ENCODE measurements around the gene RPA1.
"Not testable (repeated sequence)": the region's sequence is repeated elsewhere in the genome, so short reads cannot be mapped to it uniquely, and the experiment has no call there.

RPA1 gene

DNA sequence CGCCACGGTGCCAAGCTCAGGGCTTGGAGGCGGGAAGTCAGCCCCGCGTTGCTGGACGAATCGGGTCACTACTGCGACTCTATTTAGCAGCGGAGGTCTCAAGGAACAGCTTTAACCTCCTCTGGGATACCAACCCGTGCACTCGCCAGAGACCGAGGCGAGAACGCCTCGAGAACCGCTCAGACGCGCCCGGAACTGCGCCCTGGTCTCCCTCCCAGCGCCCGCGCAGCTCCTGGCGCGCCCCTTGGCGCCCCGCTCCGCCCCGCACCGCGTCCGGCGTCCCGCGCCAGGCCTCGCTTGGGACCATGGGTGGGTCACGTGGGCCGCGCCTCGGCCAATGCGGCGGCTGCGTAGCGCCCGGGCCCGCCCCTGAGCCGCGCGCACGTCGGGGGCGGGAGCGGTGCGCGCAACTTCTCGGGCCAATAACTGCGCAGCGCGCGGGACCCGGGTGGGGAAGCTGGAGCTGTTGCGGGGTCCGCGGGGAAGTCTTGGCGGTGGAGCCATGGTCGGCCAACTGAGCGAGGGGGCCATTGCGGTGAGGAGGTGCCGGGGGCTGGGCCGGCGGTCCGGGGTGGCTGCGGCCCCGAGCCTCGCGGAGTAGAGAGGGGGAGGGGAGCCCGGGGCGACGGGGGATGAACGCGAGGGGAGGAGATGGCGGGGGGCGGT is at the start of gene RPA1, which contains the start of gene SMYD4:
TSS of gene RPA1 (plus strand) at position 414 of the 666 bp plus-strand sequence. CDS start at position 503, 89 bp downstream.
TSS of gene SMYD4 (minus strand) at position 311 of the 666 bp plus-strand sequence. CDS start 1,908 bp downstream, outside the sequence.
- peak; percentile 85 for DNase-seq

DNA sequence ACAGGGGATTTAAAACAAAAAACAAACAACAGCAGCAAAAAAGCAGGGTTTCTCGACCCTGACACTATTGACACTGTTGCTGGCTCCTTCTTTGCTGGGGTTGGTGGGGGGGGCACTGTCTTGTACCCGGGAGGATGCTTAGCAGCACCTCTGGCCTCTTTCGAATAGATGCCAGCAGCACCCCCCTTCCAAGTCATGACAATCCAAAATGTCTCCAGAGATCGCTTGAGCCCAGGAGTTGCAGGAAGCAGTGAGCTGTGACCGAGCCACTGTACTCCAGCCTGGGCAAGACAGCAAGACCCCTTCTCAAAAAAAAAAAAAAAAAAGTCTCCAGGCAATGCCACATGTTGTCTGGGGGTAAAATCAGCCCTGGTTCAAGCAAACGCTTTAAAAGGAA is 47.6 kb upstream of the RPA1 start:
- no peak for DNase-seq

DNA sequence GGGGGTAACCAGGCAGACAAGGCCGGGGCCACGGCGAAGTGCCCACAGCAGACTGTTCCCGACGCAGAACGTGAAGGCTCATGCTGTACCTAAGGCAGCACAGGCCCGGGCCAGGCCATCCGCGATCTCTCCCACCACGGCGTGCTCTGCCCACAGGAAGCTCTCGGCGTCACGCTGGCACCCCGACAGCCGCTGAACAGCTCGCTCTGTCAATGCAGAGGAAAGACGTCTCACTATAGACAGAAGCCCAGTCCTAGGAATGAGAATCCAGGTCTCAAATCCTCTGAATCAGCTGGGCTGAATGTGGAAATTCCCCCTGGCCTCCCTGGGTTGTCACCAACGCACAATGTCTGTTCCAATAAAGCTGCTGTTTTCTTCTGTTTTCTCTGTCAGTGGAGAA is 46.5 kb upstream of the RPA1 start:
- DNase-seq = no peak

DNA sequence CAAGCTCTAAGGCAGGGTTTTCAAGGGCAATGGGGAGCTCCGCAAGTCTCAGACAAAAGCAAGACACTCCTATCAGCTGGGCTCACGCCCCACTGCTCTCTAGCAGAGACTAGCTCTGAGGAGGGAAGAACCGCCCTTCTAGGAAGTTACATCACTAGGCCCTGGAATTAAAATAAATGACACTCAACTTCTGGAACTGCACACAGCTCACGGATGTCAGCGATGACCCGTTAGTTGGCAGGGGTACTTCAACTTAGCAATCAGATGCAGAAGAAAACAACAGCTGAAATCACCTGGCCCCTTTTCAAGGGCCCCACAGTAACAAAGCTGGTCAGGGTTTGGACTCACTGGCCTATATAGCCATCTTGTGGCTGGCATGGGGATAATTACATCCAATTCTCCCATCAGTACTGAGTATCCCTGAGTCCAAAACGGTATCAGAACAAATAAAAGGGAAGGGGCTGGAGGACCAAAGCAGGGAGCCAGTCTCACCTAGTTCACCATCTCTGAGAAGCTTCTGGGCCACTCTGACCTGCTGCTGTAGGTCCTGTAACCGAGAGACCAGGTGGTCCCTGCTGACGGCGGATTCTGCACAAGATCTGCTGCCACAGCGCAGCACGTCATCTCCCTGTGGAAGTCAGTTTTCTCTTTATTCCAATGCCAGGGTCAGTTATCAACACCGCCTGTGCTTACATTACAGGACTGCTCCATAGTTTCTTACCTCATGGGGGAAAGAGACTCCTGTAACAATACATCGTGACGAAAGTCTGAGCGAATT is 45.8 kb upstream of the RPA1 start:
- DNase-seq = no peak

DNA sequence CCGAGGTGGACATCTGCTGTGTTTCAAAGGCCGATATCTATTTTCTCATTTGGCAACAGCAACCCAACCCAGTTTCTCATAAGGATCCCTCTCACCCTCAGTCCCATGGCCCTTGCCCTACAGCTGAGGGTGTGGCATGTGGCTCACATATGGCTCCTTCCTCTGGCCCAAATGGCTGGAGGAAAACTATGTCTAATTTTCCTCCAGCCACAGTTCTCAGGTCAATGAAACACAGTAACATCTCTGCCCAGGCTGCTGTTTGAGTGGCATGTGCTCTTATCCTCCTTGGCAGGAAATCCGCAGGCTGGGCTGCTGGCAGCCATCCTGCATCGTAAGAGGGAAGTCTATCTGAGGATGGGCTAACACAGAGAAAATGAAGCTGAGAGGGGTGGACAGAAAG is 43.9 kb upstream of the RPA1 start:
- DNase-seq = no peak

DNA sequence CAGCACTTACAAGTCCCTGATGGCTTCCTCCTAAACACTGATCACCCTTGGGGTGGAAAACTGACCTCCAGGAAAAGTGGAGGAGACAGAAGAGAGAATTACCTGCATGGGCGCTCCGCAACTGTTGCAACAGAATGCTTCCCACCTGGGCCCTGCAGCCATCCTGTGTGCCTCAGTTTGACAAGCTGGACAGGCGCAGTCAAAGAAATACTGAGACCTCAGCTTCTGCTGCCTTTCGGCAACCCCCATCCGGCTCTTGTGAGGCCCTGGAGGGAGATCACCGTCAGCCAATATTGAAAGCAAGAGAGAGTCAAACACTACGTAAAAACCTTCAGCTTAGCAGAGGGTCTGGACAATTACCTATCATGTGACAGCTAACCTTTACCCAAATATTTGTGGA is 43.1 kb upstream of the RPA1 start:
- no peak for DNase-seq

DNA sequence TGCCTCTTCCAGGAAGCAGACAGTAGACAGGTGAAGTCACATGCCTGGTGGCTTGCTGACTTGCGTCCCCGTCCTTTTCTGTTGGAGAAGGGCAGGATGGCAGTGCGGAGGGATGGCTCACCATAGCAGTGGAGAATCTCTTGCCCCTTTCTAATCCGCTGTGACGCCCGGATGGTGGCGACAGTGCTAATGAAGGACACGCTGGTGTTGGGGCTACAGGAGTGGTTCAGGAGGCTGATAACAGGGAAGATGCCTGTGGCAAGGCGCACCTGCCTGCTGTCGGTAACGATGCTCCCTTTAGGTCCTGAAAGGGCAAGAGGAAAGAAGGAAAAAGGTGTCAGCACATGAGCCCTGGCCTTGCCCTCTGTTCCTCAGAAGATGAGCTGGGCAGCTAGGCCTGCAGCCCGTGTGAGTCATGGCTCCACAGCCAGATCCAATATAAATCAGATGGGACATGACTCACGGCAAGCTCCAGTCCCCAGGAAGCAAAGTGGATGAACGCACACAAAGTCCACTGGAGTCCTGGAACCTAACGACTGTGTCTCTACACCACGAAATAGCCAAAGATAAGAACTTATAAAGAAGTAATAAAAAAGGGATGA is 42.4 kb upstream of the RPA1 start:
- no peak for DNase-seq

DNA sequence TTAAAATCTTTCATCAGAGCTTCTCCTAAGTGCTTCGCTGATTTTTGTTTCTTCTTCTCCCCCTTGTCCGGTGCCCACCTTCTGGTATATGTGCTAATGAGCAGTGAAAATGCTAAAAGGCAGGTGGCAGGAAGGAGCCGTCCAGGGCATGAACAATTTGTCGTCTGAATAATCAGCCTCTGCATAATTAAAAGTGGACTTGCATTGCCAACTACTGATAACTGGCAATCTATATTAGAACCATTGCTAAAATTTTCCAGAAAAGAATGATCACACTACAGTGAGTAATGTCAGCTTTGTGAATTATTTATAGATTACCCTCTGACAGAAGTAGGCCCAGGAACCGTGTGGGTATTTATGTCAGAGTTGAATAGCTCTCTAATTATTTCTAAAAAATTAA is 39.9 kb upstream of the RPA1 start:
- no peak for DNase-seq

DNA sequence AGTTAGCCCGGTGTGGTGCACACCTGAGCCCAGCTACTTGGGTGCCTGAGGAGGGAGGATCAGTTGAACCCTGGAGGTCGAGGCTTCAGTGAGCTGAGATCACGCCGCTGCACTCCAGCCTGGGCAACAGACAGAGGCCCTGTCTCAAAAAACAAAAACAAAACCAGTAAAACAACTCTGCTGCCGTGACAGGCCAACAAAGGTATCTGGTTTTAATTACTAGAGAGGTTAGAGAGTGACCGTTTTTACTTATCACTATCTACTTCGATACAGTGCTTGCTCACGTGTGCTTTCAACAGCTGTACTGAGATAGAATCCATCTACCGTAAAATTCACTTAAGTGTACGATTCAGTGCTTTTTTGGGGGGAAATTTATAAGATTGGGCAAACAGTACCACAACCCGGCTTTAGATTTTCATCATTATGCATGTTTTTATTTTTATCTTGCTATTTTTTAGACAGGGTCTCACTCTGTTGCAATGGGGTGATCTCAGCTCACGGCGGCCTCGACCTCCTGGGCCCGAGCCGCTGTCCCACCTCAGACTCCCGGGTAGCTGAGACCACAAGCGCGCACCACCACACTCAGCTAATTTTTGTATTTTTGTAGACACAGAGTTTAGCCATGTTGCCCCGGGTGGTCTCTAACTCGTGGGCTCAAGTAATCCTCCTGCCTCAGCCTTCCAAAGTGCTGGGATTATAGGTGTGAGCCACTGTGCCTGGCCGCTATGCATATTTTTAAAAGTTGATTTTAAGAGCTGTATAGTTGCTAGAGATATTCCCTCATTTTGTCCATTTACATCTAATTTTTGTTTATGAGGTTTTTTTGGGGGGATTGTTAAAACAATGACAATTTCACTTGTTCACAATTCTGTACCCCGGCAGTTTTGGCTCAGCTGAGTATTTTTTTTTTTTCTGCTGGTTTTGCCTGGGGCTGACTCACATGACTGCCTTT is 37.0 kb upstream of the RPA1 start:
- no peak for DNase-seq

DNA sequence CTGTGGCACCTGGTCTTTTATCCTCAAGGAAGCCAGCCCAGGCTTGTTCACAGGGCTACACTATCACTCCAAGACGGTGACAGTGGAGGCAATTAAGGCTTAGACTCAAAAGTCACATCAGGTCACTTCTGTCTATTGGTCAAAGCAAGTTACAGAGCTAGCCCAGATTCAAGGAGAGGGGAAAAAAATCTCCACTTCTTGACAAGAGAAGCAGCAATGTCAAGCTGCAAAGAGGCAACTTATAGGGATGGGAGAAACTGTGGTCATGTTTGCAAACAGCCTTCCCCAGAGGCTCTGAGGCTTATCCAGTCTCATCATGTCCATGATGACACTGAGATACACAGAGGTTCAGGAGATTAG is 36.4 kb upstream of the RPA1 start:
- no peak for DNase-seq

DNA sequence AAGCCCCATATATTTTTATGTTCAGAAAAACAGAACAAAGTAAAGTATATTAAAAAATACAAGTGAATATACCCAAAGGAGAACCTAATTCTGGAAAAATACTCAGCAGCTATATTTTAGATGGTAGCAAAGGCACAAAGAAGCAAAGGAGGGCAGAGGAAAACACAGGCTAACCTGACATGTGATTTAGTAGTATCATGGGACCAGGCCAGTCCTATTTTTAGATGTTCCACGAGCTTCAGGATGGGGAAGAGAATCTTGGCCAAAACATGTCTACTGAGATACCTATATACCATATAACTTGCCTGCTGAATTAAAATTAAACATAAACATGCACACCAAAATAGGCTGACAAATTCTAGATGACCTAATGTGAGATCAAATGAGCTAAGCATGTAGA is 33.0 kb upstream of the RPA1 start:
- no peak for DNase-seq

DNA sequence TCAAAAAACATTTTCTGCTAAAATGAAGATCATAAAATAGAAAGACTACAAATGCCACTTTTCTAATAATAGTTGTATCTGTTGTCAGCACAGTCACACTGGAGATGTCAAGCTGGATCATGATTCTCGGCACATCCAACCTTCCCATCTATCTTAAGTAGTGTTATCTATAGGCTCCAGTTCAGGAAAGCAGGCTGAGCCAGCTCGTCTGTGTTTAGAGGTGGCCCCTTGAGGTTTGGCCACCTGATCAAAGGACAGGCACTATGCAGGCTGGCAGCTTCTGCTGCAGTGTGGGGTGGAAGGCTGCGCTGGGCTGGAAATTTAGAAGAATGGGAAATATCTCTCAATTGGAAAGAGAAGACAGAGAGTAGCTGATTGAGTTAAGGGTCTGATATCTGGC is 32.5 kb upstream of the RPA1 start:
- DNase-seq = no peak

DNA sequence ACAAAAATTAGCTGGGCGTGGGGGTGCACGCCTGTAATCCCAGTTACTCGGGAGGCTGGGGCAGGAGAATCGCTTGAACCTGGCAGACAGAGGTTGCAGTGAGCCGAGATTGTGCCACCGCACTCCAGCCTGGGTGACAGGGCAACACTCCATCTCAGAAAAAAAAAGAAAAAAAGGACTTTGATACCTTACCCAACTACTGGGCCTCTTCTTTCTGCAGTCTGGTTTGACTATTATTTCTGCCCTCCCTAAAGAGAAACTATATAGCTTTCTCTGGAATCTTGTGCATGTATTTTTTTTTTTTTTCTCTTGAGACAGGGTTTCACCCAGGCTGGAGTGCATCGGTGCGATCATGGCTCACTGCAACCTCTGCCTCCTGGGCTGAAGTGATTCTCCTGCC is 32.0 kb upstream of the RPA1 start:
- not testable (repeated sequence) for DNase-seq

DNA sequence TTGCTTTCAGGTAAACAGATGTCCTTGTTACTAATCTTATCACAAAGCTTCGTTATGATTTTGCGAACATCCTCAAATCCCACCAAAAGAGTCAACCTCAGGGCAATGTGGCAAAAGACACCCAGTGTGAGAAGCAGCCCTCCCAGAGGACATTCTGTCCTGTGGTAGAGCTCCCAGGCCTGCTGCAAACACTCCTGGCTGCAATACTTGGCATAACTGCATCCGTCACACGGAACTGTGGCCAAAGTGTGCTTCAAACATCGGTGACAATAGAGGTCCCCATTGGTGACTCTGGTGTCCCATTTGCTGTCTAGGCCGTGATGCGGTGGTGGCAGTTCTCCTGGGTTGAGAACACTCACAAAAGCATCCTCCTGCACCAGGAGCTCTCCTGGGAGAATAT is 29.6 kb upstream of the RPA1 start:
- no peak for DNase-seq

DNA sequence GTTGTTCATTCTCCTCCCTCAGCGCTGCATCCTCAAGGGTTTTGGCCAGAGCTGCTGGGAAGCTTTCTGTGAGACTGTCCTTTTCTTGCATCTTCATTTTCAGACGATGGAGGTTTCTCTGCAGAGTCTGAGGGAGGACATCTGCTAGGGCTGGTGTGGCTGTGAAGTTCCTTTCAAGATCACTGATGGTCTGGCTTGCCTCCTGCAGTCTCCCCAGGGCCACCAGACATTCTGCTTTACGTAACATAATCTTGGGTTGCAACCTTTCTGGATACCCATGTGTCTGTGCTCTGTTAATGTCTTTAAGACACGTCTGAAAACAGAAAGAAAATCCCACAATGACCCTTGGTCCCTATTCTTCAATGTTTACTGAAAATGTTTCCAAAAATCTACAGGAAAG is 29.1 kb upstream of the RPA1 start:
- DNase-seq = no peak

DNA sequence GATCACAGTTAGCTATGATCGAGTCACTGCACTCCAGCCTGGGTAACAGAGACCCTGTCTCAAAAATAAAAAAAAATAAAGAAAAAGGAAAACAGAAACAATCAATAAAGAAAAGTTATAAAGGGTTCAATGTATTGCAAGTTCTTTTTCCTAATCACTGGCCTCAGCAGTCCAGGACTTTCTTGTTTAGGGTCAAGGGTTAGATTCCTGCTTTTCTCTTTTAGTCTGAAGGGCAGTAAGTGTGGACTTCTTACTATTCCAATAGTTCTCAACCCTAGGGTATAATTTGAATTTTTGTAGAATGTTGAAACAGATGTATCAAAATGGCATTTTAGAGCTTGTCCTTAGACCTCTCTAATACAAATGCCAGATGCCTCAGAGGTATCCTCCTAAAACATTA is 27.4 kb upstream of the RPA1 start:
- DNase-seq = no peak

DNA sequence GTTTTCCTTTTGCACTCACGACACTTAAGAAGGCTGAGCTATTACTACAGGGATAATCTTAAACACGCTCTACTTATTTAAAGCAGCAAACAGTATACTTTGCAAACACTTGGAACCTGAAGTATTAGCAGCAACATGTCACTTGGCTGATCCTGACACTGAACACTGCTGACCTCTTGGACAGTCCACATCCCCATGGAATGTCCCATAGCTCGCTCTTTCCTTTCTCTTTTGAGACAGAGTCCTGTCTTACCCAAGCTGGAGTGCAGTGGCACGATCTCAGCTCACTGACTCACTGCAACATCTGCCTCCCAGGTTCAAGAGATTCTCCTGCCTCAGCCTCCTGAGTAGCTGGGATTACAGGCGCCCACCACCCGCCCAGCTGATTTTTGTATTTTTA is 26.5 kb upstream of the RPA1 start:
- DNase-seq = no peak

DNA sequence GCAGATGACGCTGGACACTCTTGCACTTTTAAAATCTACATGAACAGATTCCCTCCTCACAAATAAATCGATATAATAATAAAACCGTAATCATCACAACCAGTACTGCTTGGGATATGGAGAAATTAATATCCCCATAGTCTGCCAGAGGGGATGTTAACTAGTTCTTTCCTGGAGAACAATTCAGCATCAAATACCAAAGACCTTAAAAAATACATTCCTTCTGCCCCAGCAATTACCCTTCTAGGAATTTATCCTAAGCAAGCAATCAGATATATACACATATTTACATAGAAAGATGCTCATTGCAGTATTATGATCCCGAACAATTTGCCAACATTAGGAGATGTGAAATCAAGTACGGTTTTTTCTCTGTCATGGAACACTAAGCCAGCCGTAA is 21.9 kb upstream of the RPA1 start:
- no peak for DNase-seq

DNA sequence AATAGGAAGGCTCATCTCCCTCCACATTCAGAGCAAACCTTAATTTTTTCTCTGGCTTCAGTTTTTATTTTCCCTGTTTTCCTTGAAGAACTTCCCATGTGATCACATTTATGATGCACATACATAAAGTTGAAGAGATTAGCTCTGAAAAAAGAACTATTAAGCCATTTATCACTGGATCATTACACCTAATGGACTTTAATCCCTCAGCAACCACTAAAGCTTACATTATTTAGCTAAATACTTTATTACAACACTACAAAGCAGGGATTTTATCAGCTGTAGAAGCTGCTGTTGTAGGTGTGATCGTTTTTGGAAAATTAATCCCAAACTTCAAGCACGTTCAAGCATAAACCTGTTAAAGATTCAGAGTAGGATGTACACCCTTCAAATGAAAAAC is 21.2 kb upstream of the RPA1 start:
- DNase-seq = no peak

DNA sequence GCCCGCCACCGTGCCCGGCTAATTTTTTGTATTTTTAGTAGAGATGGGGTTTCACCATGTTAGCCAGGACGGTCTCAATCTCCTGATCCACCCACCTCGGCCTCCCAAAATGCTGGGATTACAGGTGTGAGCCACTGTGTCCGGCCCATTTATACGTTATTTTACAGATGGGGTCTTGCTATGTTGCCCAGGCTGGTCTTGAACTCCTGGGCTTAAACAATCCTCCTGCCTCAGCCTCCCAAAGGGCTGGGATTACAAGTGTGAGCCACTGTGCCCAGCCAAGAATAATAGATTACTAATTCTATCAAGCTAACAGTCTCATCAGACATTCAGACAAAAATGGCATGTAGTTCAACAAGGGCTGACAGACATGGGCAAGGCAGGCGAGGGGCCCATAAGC is 20.0 kb upstream of the RPA1 start:
- DNase-seq = not testable (repeated sequence)

DNA sequence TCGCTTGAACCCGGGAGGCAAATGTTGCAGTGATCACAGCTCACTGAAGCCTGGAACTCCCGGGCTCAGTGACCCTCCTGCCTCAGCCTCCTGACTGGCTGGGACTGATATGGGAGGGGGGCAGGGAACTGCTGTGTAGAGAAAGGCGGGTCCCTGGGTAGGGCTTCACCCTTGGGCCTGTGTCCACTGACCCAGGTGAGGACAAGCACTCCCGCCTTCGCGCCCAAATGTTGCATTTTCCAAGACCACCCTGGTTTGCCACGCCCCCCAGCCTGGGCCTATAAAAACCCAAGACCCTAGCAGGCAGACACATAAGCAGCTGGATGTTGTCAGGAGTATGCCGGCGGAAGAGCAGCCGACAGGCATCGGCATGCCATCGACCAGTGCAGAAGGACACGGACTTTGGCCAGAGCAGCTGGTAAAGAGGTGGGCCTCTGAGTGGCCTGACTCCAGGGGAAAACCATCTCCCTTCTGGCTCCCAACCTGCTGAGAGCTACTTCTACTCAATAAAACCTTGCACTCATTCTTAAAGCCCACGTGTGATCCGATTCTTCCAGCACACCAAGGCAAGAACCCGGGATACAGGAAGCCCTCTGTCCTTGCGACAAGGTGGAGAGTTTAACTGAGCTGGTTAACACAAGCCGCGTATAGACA is 19.2 kb upstream of the RPA1 start:
- DNase-seq = no peak

DNA sequence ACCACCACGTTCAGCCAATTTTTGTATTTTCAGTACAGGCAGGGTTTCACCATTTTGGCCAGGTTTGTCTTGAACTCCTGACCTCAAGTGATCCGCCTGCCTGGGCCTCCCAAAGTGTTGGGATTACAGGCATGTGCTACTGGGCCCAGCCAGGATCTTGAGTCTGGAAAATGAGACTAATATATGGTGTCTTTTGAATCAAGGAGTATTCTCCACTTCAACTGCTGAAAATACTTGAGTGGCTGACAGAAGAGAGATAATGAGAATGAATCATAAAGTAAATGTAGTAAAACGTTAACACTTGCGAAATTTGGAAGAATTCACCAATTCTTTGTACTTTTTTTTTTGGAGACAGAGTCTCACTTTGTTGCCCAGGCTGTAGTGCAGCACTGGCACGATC is 16.7 kb upstream of the RPA1 start:
- DNase-seq = no peak
